GM12878 (cell line): Measurements from ENCODE around the gene CCDC127.
"Not testable (repeated sequence)": the region's sequence is repeated elsewhere in the genome, so short reads cannot be mapped to it uniquely, and the experiment has no call there.

Source experiments
- CBFB ChIP-seq: IDR thresholded peaks from 2 replicates; pipeline ENCODE4 v1.6.1; 2016; ENCODE audit warnings: antibody characterized with exemption, low read depth
- CHD2 ChIP-seq: IDR thresholded peaks from 2 replicates; pipeline ENCODE4 v1.6.1; 2011; ENCODE audit warnings: low read depth, low read length, improper control_type of control experiment, borderline replicate concordance
- TBL1XR1 ChIP-seq: IDR thresholded peaks from 2 replicates; pipeline ENCODE4 v1.6.1; 2012; ENCODE audit warnings: low read depth, low read length, improper control_type of control experiment
- TF ChIP-seq, protein P1 (sequence below), 3 experiments: IDR thresholded peaks in 2 of 3; conservative IDR thresholded peaks in 1 of 3; 2 replicates each; pipeline ENCODE4 v1.5.1; 2011; ENCODE audit warnings: low read depth in 3 of 3, low read length in 3 of 3, mild to moderate bottlenecking in 3 of 3, control low read depth in 2 of 3, moderate library complexity in 2 of 3, inconsistent platforms in 1 of 3, mixed read lengths in 1 of 3; ENCODE audit not compliant: control insufficient read depth in 2 of 3, insufficient read depth in 1 of 3; ENCODE audit errors: extremely low read depth in 1 of 3

DNA sequence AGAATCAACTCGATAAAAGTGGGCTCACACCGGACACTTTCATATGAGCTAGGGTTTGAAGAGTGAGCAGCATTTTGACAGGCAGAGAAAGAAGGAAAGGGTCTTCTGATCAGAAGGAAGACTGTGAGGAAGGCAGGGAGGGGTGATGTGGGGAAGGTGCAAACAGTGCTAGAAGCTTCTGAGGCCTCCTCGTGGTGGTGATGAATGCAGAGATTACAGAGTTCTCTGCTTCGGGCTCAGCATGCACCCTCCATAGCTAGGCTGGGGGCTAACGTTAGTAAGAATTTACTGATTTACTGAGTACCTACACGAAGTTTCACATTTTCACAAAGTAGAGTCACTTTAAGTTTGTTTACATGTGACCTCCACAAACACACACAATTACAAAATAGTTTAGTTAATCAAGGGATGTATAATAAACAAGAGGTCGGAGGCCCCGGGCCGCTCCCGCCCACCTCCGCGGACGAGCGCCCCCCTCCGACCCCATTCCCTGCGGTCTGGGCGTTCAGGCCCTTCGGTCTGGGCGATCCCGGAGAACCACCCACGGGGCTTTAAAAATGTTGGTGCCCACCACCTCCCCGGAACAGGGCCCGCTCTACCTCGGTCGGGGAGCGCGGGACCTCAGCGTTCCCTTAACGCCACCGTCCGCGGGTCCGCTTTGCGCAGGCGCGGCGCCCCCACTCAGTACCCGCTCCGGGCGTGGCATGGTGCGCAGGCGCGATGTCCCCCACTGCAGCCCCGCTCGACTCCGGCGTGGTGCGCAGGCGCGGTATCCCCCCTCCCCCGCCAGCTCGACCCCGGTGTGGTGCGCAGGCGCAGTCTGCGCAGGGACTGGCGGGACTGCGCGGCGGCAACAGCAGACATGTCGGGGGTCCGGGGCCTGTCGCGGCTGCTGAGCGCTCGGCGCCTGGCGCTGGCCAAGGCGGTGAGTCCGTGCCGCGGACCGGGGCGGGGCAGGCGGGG is at the start of gene CCDC127, which contains the start of gene SDHA:
- TF ChIP-seq CBFB, TBL1XR1: not testable (repeated sequence)
- TF ChIP-seq, protein P1, sequence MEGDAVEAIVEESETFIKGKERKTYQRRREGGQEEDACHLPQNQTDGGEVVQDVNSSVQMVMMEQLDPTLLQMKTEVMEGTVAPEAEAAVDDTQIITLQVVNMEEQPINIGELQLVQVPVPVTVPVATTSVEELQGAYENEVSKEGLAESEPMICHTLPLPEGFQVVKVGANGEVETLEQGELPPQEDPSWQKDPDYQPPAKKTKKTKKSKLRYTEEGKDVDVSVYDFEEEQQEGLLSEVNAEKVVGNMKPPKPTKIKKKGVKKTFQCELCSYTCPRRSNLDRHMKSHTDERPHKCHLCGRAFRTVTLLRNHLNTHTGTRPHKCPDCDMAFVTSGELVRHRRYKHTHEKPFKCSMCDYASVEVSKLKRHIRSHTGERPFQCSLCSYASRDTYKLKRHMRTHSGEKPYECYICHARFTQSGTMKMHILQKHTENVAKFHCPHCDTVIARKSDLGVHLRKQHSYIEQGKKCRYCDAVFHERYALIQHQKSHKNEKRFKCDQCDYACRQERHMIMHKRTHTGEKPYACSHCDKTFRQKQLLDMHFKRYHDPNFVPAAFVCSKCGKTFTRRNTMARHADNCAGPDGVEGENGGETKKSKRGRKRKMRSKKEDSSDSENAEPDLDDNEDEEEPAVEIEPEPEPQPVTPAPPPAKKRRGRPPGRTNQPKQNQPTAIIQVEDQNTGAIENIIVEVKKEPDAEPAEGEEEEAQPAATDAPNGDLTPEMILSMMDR (IDR thresholded peaks at IDR 0.05 in 2 of 3, conservative IDR thresholded peaks at IDR 0.05 in 1 of 3; ENCODE audit: control insufficient read depth in 2 of 3, extremely low read depth in 1 of 3, insufficient read depth in 1 of 3, low read depth in 3 of 3, low read length in 3 of 3): peak; percentile 30 to 39 (median 34); a peak in 5 of 6 replicates
- peak; percentile 64 for TF ChIP-seq CHD2
